OCI-M2 (cell line): Measurements from ENCODE around the gene ABR.
"Not testable (repeated sequence)": the region's sequence is repeated elsewhere in the genome, so short reads cannot be mapped to it uniquely, and the experiment has no call there.

ENCODE experiments used
- DNase-seq: peaks from one replicate; lab custom pipeline; 2025; ENCODE audit not compliant: unreplicated experiment; lab: John Stamatoyannopoulos, UW

Gene ABR

GRCh38 chr17:1174263-1174880, 5.4 kb downstream of the ABR start:
- DNase-seq, result no peak

DNA sequence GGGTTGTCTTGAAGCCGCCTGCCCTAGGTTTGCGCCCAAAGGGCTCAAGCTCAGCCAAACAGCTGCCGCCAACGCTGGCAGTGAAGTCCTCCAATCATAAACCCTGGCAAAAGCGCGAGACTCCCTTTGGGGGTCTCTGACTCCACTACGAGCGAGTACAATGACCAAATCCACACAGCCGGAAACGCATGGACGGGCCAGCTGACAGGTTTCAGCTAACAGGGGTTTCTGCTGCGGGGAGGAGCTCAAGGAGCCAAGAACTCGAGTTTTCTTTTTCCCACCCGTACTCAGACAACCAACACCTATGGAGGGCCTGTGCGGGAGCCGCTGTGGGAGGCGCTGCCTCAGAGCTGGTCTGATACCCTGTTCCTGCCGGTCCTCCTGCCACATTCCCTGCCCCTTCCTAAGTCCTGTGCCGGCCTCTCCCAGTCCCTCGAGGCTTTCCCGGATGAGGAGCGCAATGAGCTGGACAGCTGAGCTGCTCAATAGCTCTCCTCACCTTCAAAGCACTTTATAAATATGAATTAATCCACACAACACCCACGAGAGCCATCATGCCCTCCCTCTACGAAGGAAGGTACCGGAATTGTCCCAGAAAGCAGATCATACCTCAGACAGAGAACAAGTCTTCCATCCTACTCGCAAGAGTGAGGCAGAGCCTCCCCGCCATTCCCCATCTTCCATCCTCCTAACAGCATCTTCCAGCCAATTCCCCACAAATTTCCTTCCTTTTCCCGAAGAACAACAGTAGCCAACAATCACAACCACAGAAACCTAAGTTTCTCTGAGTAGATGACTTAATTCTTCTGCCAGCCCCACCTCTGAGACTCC, 6.1 kb downstream of the ABR start:
- DNase-seq, result no peak

- no peak for DNase-seq
Measured at GRCh38 chr17:1171953-1172352, 7.8 kb downstream of the ABR start.

DNA sequence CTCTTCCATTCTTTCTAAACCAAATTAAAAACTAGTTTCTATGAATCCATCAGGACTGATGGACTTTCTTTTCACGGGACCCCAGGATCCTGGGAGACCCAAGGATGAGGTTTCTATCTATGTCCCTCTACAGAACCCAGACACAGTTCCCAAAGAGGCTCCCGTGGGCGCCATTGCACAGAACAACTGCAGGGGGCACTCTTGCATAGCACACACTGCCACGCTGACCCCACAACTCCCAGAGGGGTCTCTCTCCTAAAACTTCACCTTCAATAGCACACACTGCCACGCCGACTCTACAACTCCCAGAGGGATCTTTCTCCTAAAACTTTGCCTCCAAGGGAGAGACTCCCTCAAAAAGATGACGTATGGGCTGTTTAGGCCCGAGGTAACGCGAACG, 9.0 kb downstream of the ABR start:
- DNase-seq, result no peak

- DNase-seq, result no peak
Measured at GRCh38 chr17:1169929-1170312, 9.9 kb downstream of the ABR start.

- DNase-seq, result no peak
Measured at GRCh38 chr17:1169221-1169928, 10.4 kb downstream of the ABR start.

DNA sequence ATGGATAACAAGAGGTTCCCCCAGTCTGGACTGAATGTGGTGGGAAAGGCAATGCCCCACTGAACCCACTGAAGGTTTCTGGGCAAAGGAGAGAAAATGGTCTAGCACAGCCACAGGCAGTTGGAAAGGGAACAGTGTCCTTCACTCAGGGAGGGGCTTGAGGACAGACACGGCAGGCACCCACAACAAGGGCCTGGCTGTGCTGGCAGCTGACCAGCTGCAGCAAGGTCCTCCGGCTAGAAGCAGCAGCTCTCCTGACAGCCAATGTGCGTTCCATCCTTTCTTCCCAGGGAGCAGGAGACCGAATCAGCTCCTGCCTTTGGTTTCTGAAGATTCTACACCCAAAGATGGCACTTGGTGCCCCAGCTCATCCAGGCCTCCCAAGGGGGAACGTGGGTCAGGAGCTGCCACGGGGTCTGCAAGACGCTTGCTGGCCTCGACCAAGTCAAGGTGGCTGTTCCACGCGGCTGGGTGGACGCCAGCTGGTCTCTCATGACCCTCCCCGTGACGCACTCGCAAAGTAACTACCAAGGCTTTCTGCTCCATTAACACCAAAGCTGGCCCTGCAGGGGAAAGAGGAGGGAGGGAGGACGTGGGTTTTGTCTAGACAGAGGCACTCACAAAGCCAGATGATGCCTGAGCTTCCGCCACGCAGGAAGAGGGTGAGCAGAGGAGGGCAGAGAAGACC, 11.1 kb downstream of the ABR start:
- no peak for DNase-seq

GRCh38 chr17:1166276-1166675, 13.5 kb downstream of the ABR start:
- DNase-seq, result no peak

DNA sequence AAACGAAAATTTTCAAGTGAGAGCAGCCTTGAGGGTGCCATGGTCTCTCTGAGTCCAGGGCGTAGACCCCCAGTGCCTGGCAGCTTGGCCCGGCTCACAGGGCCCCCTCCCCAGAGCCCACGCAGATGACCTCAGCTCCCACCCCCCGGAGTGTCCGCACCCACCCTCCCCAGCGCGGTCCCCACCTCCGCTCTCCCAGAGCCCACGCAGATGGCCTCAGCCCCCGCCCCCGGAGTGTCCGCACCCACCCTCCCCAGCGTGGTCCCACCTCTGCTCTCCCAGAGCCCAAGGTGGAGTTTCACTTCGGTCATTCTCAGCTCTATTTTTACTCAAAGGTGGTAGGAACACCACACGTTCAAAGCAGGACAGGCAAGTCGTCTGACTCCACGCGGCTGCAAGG, 13.9 kb downstream of the ABR start:
- DNase-seq, result no peak

DNA sequence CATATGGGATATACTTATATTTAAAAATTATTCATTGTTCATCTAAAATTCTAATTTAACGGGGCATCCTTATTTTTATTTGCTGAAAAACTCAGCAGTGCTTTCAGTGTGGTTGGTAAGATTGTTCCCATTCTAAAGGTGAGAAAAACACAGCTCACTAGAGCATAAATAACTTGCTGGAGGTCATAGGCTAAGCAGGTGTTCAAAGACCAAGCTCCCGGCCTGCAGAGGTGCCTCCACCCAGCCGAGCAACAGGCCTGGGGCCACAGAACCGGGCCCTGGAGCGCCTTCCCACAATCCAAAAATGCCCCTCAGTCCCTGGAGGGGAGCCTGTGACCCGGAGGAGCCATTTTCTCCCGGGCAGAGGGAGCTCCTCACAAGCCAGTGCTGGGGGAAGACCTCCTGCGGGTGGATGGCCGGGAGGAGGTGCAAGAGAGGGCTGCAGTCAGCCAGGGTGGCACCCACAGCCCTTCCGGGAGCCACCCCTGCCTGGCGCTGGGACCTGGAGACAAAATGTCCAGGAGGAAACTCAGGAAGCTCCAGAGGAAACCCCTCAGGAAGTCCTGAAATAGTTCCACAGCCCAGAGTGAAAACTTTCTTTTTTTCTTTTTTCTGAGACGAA, 14.7 kb downstream of the ABR start:
- DNase-seq, result no peak

GRCh38 chr17:1162116-1162855, 17.5 kb downstream of the ABR start:
- no peak for DNase-seq

- no peak for DNase-seq
Measured at GRCh38 chr17:1160591-1161390, 19.0 kb downstream of the ABR start.

GRCh38 chr17:1159431-1160180, 20.2 kb downstream of the ABR start:
- no peak for DNase-seq

DNA sequence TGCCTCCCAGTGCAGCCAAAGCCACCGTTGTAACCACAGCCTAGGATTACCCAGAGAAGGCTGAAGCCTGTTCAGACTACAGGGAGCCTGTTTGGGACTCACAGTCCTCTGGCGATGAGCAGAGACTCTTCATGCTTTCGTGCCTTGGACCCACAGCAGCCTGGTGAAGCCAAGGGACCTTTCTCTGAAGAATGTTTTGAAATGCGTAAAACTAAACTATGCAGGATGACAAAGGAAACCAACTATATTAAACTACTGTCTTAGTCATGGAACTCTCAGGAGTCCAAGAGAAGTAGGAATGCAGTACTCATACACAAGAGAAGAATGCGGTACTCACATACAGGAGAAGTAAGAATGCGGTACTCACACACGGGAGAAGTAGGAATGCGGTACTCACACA, 20.9 kb downstream of the ABR start:
- DNase-seq, result no peak

GRCh38 chr17:1156864-1157263, 22.9 kb downstream of the ABR start:
- DNase-seq, result no peak

DNA sequence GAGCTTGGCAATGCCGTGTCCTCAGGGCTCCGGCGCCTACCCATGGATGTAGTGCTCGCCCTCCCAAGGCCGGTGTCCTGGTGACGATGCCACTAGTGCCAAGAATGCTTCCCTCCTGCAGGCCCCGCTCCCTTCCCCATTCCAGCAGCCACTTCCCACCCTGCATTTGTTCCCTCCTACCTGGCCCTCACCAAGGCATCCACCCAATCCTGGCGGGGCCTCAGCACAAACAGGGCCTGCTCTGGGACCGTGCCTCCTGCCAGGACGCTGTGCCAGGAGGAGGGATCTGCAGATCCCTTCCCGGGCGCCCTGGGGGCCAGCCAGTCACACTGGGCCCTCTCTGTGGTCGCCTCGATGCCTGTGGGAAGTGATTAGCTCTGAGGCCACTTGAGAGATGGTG, 25.1 kb downstream of the ABR start:
- DNase-seq, result no peak

DNA sequence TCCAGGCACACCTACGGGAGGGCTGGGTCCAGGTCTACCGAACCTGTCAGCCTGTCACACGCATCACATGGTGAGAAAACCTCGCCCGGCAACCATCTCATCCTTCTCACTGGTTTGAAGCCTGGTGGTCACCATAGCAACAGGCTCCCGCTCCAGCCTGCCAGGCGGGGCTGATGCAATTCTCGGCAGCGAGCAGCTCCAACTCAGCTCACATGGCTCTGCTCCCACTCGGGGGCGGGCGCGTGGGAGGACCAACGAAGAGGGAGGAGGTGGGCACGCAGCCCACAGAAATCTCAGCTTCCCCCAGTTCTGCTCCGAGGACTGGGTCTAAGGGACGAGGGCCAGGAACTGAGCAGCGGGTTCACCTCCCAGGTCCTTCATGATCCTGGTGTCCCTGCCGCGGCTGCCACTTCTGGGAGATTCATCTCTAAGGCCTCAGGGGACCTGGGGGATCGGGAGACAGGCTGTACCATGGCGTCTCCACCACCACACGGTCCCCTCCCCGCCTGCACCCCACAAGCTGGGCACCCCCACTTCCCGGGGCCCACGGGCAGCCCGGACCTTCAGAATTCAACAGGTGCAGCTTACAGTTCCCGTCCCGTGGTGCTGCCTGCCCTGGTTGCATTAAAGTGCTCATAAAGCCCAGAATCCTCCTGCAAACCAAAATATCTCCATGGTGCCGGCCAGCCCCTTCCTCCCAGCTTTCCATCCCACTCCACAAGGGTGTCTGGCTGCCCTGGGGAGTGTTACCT, 25.8 kb downstream of the ABR start:
- DNase-seq, result no peak

- DNase-seq, result not testable (repeated sequence)
Measured at GRCh38 chr17:1152582-1152981, 27.2 kb downstream of the ABR start.
